Hematopoietic multipotent progenitor cell treated with erythropoietin and hydrocortisone succinate and interleukin-3 and kit ligand, for 4 days (in vitro differentiated cells): ENCODE data around the gene MYBPC1.
"Not testable (repeated sequence)": the region's sequence is repeated elsewhere in the genome, so short reads cannot be mapped to it uniquely, and the experiment has no call there.

Source experiments
- DNase-seq: peaks from one replicate; pipeline ENCODE4 v3.0.0-alpha.2; 2015

MYBPC1 gene

DNA sequence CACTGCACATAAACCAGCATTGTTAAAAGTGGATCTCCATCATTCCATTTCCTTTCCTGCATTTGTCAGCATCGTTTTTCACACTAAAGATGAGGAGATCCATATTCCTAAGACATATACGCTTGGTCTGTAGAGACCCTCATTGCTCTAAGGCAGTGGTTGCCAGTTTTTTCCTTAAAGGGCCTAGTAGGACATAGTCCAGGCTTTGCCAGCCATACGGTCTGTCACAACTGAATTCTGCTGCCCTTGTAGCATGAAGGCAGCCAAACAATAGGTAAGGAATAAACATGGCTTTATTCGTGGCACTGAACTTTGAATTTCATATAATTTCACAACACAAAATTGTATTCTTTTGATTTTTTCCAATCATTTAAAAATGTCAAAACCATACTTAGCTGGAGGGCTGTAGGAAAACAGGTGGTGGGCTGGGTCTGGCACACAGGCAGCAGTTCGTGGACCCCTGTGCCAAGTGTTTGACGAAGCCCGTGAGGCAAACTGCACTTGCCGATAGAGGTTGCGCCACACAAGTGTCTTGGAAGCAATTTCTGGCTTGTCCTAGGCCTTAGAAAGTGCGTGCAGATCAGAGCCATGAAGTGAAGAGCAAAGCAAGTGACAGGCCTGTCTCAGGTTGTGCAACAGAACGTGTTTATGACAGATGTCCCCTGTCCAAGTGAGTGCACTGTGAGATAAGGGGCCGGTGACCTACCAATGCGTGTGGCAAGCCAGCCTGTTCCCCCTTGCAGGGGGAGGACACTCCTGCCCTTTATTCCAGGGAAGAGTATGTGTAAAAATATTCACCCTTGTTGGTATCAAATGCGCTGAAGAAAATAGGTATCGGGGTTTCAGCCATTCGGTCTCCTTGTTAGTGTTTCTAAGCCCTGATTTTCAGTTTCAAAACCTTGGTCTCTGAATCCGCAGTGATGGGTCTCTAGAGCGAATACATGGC lies 101.8 kb downstream of the MYBPC1 start:
- peak; percentile 95 for DNase-seq

DNA sequence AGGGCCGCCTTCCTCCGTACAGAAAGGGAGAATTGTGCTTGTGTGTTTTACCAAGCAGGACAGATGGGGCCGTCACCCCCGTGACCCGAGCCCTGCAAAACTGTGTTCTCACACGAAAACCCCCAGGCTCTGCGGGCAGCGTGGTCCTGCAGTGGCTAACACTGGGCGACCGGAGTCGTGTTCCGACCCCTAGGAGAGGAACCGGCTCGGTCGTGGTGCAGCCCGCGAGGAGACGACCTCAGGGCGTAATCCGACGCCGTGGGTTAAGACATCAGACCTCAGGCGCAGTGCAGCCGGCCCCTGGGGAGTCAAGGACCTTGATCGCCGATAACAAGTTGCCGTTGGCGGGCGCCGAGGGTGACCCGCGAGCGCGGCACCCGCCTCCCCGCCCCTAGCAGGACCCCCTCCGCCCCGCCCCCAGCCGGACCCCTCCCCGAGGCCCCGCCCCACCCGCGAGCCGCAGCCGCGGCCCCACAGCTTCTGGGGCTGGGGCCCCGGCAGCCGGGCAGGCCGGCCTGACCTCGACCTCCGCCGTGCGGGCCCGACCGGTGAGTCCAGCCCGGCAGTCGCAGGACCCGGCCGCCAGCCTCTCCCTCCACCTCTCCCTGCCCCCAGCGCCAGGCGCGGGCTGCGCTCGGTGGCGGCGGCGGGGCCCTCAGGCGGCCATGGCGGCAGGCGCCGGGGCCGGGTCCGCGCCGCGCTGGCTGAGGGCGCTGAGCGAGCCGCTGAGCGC lies 102.6 kb downstream of the MYBPC1 start, which contains the start of gene CHPT1:
CHPT1 (plus strand) TSS at position 444 of the 733 bp plus-strand sequence; CDS start at position 666, 222 bp downstream.
- peak; percentile 96 for DNase-seq

DNA sequence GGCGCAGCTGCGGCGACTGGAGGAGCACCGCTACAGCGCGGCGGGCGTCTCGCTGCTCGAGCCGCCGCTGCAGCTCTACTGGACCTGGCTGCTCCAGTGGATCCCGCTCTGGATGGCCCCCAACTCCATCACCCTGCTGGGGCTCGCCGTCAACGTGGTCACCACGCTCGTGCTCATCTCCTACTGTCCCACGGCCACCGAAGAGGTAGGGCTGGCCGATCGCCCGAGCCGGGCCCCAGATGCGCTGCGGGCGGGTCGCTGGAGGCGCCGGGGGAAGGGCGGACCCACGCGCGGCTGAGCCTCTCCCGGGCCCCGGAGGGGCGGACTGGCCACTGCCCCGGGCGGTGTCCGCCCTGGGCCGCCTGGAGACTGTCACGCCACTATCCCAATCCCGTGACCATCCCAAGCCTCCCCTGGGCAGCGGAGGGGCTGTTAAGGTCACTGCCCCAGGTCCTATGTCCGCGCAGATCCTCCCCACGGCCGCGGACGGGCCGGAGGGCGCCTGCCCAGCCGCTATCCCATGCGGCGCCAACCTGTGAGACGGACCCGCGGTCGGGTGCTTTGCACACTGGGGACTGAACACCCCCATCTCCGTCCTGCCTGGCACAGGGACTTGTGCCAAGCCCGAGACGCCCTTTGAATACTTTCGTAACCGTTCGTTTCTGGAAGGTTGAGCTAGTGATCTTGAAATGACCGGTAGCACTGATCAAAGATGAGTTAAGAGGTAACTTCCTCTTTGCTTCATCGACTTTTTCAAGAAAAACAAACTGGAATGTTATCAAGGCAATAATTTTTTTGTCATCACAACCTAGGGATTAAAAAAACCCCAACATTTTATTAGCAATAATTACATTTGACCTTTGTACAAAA lies 103.4 kb downstream of the MYBPC1 start:
- DNase-seq: peak; percentile 87

- DNase-seq: no peak
Observed at GRCh38 chr12:101698800-101699347, 104.1 kb downstream of the MYBPC1 start.

DNA sequence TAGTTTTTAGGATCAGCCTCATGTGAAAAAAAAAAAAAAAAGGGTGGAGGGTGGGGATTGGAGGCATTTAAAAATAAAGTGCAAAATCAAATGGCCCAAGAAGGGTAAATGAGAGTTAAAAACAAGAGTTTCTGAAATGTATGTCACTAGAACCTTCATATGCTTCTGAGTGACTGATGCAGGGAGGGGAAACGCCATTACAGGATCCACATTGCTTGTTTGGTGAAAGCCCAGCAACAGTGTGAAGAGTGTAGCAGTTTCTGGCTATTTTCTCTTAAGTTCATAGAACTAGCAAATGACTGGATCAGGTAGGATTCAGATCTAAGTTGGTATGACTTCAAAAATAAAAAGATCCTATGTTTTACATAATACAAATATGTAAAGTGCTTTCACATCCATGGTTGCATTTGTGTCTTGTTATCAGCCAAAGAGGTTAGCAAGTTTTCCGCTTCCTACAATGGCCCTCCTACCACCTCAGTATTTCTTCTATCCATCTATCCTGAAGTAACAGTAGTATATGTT lies 105.6 kb downstream of the MYBPC1 start:
- no peak for DNase-seq

- no peak for DNase-seq
Observed at GRCh38 chr12:101703487-101703886, 108.7 kb downstream of the MYBPC1 start.

DNA sequence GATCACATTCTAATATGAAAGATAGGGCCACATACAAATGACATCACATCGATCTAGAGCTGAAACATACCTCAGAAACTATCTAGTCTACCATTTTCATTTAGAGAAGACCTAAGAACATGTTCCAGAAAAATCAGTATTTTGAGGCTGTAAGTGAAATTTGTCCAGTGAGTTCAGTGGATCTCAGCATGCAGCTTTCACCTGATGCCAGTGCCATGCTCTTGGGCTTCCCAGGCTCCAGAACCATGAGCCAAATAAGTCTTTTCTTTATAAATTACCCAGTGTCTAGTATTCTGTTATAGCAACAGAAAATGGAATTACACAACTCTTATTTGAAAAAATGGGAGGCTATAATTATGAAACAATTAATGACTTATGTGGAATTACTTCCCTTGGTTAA lies 111.6 kb downstream of the MYBPC1 start:
- DNase-seq: no peak

DNA sequence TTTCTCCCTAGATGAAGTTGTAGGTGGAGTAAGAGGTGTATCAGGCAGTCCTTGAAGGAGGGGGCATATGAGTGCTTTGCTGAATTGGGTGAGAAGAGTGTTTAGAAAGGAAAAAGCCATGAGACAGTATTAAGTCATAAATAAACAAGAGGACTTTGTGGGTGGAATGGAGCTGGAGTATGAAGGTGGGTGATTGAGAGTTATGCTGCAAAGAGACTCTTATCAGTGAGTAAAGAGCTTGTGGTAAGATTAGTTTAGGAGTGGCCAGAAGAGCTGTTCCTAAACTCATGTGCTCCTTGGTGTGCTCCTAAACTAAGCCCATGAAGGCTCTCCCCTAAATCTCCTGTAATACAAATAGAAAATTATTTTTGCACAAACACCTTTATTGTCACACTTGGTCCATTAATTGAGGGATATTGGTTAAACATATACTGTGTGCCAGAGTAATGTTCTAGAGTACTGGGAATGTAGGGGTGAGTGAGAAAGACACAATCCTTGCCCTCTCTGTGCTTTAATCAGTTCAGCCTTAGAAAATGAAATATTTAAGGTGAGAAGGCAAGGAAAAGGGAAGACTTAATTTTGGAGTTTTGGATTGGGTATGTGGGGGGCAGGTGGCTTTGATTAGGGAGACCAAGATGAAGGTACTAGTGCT lies 112.5 kb downstream of the MYBPC1 start:
- peak; percentile 65 for DNase-seq

- no peak for DNase-seq
Observed at GRCh38 chr12:101710288-101710687, 115.5 kb downstream of the MYBPC1 start.

- DNase-seq: no peak
Observed at GRCh38 chr12:101713059-101713682, 118.4 kb downstream of the MYBPC1 start.

DNA sequence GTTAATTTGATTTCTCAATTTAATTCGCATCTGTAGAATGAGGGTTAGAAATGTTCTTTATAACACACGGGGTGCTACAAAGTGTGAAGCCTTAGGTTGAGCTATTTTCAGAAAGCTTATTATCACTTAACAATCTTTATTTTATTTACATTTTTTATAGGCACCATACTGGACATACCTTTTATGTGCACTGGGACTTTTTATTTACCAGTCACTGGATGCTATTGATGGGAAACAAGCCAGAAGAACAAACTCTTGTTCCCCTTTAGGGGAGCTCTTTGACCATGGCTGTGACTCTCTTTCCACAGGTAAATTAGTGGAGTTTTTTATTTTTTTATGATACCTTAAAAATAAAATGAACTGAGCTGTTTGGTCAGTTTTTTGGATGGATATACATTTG lies 119.2 kb downstream of the MYBPC1 start:
- DNase-seq: no peak

DNA sequence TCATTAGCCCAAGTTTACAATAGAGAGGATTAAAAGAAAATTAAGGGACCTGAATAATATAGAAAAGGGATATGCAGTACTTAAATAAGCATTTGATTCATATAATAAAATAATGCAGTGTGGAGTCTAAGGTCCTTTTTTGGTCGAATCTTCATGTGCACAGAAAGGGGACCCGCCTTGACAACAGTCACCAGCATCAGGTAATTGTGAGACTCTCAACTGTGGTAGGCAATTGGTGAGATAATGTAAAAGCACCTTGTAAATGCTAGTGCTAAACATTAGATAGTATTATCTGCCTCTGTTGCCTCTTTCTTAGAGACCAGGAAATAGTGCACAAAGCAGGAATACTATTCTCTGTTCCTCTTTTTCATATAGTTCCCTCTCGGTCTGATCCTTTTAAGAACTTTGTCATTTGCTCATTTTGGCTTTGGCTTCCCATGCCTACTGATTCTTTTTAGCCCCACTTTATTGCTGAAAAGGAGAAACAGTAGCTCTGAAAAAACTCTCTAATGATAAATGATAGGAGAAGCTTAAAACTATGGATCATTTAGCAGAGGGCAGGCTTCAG lies 120.2 kb downstream of the MYBPC1 start:
- DNase-seq: no peak

GRCh38 chr12:101719566-101719965 lies 124.8 kb downstream of the MYBPC1 start:
- DNase-seq: no peak

DNA sequence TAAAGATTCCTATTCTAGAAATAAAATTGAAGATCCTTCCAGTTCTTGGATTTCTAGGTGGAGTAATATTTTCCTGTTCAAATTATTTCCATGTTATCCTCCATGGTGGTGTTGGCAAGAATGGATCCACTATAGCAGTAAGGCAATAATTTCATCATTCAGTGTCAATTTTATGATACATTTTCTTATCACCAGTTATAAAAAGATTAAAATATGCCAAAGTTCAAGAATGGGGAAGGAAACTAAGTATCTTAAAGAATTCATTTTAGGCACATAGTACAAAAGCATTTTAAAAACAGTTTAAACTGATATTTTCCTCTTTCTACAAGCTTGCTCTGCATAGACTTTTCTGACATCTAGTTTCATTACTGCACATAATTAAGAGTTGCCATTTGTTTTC lies 125.3 kb downstream of the MYBPC1 start:
- DNase-seq: no peak

- no peak for DNase-seq
Observed at GRCh38 chr12:101722392-101722791, 127.6 kb downstream of the MYBPC1 start.

GRCh38 chr12:101727098-101727497 lies 132.3 kb downstream of the MYBPC1 start:
- no peak for DNase-seq

DNA sequence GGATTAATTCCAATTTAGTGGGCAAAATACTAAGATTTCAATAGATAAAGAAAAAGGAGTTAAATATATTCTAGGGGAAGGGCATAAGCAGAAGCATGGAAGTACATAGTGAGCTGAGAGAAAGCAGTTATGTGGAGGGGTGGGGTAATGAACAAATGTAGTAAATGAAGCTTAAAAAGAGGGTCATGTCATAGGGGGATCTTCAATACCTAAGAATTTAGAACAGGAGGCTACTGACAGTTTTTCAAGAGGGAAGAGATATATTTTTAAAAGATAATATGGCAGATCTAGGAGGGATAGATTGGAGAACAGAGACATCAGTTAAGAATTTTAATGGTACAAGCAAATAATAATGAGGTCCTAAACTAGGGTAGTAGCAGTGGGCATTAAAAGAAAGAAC lies 135.1 kb downstream of the MYBPC1 start:
- no peak for DNase-seq

- no peak for DNase-seq
Observed at GRCh38 chr12:101732318-101732717, 137.5 kb downstream of the MYBPC1 start.

DNA sequence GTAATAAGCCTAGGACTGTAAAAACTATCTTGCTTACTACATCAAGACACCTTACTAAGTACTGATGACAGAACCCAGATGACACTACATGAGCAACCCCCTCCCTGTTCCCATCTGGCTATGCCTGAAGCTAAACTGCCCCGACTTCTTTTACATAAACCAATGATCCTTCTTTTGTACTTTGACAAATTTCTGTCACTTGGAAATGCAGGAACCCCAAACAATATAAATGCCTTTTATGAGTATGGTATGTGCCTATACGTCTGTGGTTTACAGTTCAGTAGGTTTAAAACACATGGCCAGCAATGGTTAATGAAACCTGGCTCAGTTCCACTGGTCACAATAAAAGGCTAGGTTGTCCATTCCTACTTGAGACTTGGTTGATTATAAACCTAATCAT lies 138.4 kb downstream of the MYBPC1 start:
- DNase-seq: no peak

DNA sequence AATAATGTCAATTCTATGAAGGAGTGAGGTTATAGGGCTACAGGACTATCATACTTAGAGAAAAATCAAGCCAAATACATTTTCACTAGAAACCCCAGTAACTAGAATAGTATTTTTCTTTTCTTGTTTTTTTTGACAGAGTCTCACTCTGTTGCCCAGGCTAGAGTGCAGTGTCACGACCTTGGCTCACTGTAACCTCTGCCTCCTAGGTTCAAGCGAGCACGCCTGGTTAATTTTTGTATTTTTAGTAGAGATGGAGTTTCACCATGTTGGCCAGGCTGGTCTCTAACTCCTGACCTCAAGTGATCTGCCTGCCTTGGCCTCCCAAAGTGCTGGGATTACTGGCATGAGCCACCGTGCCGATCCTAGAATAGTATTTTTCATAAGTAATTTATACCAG lies 139.7 kb downstream of the MYBPC1 start:
- DNase-seq: not testable (repeated sequence)
